ENCODE data around the gene KLB.
"Not testable (repeated sequence)": the region's sequence is repeated elsewhere in the genome, so short reads cannot be mapped to it uniquely, and the experiment has no call there.

KLB gene

GRCh38 chr4:39427520-39428114 lies 20.9 kb downstream of the KLB start:
- no peak for DNase-seq

DNA sequence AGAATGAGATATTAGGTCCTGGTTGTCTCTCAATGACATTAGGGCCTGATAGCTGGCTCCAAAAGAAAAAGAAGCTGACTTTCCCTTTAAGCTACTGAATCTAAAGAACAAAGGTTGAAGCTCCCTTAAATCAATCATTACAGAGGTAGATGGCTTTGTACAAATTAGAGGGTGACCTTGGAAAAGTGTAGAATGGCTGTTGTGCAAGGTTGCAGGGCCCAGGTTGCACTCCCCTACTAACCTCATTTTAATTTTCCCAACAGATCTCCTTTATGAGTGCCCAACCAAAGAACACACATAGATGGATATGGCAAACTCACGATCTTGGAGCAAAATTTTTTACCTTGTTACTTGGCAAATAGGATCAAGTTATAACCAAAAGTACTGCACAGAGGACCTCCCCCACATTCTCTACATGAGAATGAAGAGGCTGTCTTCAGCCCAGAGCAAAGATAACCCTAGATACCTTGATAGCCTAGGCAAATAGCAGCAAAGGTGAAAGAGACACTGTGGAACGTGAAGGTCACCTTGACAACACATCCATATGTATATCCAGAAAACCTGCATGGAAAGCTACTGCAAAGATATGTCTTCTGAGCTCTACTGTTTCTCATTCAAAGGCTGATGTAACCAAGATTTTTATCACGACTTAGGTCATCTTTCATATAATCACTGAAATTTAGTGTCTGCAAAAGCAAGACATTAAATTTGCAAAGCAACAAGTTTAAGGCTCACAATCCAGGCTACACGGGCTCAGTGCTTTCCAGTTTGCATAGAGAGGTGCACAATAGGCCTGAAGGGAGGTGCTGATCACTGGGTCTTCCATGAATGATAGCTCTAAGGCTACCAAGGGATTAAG lies 23.0 kb downstream of the KLB start:
- DNase-seq = no peak

DNA sequence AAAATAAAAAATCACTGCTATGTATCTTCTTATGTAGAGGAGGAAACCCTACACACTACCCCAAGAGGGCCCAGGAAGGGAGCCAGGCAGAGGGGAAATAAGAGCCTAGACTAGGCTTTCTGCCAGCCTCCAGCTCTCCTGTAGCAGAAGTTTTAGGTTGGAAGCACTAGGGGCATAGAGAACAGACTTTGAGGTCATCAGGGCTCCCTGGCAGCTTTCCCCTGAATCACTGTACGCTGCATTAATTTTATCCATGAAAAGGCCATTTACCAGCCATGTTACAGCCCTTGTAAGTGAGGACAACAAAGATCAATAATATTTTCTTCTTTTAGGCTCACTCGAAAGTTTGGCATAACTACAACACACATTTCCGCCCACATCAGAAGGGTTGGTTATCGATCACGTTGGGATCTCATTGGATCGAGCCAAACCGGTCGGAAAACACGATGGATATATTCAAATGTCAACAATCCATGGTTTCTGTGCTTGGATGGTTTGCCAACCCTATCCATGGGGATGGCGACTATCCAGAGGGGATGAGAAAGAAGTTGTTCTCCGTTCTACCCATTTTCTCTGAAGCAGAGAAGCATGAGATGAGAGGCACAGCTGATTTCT lies 27.3 kb downstream of the KLB start:
- DNase-seq = no peak

- DNase-seq = no peak
Observed at GRCh38 chr4:39435659-39436563, 29.2 kb downstream of the KLB start.

- no peak for DNase-seq
Observed at GRCh38 chr4:39441593-39441992, 34.9 kb downstream of the KLB start.

GRCh38 chr4:39442998-39443397 lies 36.3 kb downstream of the KLB start:
- no peak for DNase-seq

DNA sequence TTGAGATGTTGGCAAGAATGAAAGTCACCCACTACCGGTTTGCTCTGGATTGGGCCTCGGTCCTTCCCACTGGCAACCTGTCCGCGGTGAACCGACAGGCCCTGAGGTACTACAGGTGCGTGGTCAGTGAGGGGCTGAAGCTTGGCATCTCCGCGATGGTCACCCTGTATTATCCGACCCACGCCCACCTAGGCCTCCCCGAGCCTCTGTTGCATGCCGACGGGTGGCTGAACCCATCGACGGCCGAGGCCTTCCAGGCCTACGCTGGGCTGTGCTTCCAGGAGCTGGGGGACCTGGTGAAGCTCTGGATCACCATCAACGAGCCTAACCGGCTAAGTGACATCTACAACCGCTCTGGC lies 39.7 kb downstream of the KLB start:
- DNase-seq = no peak

- no peak for DNase-seq
Observed at GRCh38 chr4:39446842-39447573, 40.3 kb downstream of the KLB start.

DNA sequence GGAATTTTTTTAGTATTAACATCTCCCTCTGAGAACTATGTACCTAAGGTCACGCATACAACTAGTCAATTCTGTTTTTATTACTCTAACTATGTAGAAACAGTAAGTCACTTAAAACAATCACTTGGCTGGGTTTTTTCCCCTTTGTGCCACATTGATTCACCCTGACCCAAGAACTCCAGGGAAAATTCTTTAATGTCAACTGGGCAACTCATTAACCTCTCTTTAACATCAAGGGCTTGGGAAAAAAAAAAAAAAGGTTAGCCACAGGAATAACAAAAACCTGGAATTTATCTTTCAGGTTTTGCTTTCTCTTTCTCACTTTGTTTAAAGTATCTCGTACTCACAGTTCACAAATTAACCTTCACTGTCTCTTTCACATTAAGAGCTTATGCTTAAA lies 43.9 kb downstream of the KLB start:
- no peak for DNase-seq

DNA sequence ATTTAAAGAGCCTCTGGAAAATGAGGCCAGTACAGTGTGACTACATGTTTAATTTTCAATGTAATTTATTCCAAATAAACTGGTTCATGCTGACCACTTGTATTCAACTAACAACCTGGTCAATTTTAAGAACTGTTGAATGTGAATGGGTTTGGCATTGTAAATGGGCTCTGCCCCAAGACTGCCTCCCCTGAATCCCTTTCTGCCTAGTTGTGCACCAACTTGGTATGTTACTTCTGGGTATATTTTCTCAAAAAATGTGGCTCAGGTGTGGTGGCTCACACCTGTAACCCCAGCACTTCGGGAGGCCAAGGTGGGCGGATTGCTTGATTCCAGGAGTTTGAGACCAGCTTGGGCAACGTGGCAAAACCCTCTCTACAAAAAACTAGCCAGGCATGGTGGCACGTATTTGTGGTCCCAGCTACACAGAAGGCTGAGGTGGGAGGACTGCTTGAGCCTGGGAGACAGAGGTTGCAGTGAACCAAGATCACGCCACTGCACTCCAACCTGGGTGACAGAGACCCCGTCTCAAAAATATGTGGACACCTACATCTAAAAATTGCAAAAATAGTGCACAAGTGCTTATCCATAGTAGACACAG lies 44.8 kb downstream of the KLB start:
- no peak for DNase-seq

- DNase-seq = no peak
Observed at GRCh38 chr4:39452153-39452859, 45.6 kb downstream of the KLB start.

DNA sequence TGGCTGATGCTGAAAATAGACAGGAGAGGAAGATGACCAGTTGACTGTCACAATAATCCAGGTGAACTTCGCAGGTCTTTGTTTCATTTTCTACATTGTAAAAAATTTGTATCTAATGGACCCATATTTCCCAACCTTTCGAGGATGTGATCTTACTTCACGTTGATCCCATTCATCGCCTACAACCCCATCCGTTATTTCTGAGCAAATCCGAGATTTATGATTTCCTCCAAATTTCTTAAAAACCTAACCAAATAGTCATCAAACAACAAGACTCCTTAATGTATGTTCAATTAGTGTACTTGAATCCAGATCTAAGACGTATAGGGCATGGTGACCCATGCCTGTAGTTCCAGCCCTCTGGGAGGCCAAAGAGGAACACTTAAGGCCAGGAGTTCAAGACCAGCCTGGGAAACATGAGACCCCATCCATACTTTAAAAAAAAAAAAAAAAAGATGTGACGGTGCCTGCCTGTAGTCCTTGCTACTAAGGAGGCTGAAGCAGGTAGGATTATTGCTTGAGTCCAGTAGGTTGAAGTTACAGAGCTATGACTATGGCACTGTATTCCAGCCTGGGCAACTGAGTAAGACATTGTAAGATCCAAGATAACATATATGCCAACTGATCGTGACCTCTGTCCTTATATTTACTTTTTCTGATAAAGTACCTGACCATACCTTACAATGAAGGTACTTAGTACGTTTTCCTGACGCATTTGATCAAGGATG lies 46.3 kb downstream of the KLB start:
- DNase-seq = no peak

DNA sequence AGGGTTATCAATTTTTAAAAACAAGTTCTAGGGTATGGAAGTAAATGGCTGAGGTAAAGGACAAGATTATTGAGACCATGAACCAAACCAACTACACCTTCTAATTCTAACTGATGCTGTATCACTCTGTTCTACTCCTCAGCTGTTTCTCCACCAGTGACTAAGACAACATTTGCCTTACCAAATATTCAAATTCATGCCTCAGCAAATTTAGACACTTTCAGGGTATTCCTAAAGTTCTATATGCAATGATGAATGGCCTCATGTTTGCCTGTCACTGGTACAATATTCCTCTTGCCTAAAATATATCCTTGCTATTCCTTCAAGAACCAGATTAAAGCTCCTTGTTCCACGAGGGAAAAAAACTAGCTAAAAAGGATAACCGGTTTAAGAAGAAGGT lies 47.0 kb downstream of the KLB start:
- DNase-seq = no peak

DNA sequence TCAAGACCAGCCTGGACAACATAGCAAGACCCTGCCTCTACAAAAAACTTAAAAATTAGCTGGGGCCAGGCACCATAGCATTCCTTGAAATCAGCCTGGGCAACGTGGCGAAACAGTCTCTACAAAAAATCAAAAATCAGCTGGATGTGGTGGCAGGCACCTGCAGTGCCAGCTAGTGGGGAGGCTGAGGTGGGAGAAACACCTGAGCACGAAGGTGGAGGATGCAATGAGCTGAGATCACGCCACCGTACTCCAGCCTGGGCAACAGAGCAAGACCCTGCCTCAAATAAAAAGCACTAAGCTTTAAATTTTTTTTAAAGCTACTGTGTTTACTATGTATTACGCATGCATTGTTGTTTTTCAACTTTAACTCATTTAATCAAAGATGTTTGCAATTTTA lies 48.8 kb downstream of the KLB start:
- DNase-seq = no peak

DNA sequence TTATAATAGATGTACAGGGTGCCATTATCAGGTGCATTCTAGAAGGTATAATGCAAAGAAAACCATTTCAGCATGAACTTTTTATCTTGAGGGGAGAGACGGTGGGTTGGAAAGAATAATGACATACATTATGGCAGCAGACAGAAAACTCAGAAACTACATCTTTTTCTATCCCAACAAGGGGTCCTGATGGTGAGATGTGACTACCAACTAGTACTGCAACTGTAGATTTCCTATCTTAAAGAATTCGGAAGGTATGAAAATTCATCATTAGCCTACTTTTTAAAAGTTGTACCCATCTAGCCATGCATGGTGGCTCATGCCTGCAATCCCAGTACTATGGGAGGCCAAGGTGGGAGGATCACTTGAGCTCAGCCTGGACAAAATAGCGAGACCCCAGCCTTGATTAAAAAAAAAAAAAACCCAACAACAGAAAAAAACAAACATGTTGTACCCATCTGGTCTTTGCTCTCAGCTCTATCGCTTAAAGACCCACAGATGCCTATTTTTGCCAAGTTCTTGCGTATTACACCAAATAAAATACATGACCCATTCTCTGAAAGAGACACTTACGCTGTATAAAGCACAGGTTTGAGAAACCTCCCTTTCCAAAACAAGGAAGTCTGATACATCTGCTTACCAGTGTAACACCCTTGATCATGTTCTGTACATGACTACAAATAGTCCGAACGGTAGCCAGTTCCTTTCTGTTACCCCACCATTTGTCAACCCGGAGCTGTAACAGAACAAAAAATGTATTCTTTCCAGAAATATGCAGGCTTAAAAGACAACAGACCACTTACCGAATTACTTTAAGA lies 50.4 kb downstream of the KLB start:
- no peak for DNase-seq

DNA sequence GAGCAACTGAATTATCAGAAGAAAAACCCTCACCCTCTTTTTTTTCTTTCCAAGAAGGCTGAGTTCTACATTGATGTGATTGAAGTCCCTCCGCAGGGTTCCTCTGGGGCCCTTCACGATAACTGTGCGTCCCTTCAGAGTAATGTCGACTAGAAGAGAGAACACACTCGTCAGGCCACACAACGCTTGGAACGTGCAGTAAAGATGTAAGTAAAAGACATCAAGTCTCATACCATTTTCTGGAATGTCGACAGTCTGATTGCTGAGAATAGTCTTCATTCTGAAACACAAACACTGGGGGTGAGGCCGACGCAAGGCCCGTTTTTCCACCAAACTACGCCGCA lies 51.4 kb downstream of the KLB start:
- not testable (repeated sequence) for DNase-seq

- peak; percentile 88 for DNase-seq
Observed at GRCh38 chr4:39458505-39459300, 52.0 kb downstream of the KLB start, which contains the start of the genes LIAS and RPL9. Gene LIAS (plus strand): TSS chr4:39459056. CDS start chr4:39459118, 62 bp downstream. Gene RPL9 (minus strand): TSS chr4:39458922. CDS start chr4:39458439, 483 bp downstream.

DNA sequence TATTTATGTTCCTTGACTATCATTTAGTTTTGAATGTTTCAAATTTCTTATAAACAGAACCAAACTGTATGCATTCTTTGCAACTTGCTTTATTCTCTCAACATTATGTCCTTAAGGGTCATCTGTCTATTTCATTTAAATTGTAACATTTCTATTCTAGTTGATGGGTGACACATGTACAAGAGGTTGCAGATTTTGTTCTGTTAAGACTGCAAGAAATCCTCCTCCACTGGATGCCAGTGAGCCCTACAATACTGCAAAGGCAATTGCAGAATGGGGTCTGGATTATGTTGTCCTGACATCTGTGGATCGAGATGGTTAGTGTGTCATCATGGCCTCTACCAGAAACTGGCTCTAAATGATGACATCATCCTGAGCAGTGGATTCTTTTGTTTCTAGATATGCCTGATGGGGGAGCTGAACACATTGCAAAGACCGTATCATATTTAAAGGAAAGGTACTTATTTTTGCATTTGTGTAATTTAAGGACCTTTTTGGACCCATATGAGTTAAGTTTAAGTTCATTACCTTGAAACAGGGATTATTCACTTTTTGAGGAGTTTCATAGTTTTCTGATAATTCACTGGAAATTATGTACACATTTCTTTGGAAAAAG lies 58.3 kb downstream of the KLB start:
- DNase-seq = no peak

All from NCI-H2171 treated with DMSO at 0.1 percent for 48 hours (cell line).